Sciatic nerve (tissue), 2 donors: ENCODE measurements around the gene LTBP4. TPM values are rescaled to one million over a fixed set of nuclear protein-coding genes. Genes with fewer than 3 reads are reported as not detected.

Experiments
- ATAC-seq: fragments of 200-7000 bp; cut with Tn5 transposase; one replicate; pipeline ENCODE4 v1.9.1; 2020; ENCODE audit warnings: mild to moderate bottlenecking, moderate library complexity
- DNase-seq: peaks from one replicate; pipeline ENCODE4 v3.0.0-alpha.2; 2020; ENCODE audit warnings: low spot score
- intact Hi-C: fragments of 100-400 bp; cut with DNase I; formaldehyde crosslinking; loops from one replicate; pipeline ENCODE4 v1.14.2; 2022
- total RNA-seq: library from RNA; stranded (reverse); fragmentation: NEBNext Ultra II Directional; extraction: Animal tissue kit (Norgen Biotek cat#: 25700); gene quantifications from one replicate; pipeline ENCODE4 v1.2.1, GENCODE V29; 2021
- donor health status: DM: no; HTN: no; CAD: no.
- donor health status: DM: no; HTN: no; CAD: no.

Gene LTBP4
- total RNA-seq, 1 donor from 2014 or later: 1,227 TPM

DNA sequence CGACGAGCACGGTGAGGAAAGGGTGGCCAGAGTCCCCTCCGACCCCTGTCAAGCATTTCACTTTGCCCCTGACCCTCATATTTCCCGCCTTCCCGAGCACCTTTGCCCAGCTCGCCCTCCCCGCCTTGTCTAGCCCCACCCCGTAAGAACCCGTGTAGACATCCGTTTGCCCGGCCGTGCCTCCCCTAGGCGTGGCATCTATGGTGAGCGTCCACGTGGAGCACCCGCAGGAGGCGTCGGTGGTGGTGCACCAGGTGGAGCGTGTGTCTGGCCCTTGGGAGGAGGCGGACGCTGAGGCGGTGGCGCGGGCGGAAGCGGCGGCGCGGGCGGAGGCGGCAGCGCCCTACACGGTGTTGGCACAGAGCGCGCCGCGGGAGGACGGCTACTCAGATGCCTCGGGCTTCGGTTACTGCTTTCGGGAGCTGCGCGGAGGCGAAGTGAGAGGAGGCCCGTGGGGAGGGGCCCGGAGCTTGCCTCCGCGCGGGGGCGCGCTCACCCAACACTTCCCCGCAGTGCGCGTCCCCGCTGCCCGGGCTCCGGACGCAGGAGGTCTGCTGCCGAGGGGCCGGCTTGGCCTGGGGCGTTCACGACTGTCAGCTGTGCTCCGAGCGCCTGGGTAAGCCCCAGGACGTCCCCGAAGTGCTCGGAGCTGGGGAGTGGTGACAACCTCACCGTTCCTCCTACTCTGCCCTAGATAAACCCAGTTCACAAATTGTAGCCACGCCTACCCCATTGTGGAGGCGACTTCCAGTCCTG is 4.2 kb downstream of the LTBP4 start:
- DNase-seq (peak; percentile 82), ATAC-seq (no peak)
- intact Hi-C loops: no loop called here

DNA sequence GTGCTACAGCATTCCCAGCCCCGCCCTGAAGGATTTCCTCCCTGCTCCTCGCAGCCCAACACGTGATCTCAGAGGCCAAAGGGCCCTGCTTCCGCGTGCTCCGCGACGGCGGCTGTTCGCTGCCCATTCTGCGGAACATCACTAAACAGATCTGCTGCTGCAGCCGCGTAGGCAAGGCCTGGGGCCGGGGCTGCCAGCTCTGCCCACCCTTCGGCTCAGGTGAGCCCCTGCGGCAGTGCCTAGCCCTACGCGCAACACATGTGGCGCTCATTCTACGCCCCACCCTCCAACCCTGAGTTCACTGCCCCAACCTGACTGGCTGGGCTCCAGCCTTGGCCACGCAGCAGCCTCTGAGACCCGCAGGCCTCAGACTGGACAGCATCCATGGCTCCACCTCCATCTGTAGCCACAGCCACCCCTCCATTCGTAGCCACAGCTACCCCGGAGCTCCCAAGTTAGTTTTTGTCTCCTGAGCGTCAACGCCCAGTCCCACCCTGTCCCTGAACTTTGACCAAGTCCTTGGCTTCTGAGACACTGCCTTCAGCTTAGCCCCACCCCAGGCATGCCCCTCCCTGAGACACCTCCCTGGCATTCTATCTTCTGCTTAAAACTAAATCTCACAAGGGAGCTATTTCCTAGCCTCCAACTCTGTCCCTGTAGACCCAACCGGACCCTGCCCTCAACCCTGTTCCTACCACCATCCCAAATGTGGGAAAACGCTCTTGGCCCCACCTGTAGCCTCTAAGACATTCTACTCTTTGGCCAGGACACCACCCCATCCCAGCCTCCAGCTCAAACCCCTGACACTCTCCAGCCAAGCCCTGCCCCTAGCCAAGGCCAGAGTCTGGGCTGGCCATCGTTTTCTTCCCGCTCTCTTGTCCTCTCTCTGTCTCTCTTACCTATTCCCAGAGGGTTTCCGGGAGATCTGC is 6.4 kb downstream of the LTBP4 start:
- no peak for DNase-seq
- ATAC-seq: peak; percentile 8
- intact Hi-C loops: no loop called here

DNA sequence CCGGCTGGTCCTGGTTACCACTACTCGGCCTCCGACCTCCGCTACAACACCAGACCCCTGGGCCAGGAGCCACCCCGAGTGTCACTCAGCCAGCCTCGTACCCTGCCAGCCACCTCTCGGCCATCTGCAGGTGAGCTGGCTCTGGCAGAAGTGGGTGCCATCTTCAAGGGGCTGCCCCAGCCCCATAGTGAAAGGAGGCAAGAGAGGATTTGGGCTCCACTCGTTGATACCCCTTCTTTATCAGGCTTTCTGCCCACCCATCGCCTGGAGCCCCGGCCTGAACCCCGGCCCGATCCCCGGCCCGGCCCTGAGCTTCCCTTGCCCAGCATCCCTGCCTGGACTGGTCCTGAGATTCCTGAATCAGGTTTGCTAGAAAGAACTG is 7.1 kb downstream of the LTBP4 start:
- no peak for ATAC-seq
- no peak for DNase-seq
- intact Hi-C loops: no loop called here

DNA sequence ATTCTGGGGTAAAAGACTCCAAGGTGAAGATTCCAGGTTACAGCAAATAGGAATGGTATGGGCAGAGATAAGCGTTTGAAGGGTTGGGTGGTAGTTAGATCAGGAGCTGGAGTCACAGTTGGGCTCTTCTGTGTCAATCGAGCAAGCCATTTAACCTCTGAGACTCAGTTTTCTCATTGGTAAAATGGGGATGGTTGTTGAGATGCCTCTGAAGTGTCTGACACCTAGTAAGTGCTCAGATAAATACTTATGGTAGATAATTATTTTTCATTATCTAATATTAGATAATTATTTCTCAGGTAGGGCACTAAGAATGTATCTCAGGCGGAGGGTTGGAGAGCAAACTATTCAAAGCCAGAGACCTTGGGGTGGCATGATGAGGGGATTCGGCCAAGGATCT is 7.8 kb downstream of the LTBP4 start:
- DNase-seq: no peak
- intact Hi-C loops: no loop called here
- no peak for ATAC-seq

DNA sequence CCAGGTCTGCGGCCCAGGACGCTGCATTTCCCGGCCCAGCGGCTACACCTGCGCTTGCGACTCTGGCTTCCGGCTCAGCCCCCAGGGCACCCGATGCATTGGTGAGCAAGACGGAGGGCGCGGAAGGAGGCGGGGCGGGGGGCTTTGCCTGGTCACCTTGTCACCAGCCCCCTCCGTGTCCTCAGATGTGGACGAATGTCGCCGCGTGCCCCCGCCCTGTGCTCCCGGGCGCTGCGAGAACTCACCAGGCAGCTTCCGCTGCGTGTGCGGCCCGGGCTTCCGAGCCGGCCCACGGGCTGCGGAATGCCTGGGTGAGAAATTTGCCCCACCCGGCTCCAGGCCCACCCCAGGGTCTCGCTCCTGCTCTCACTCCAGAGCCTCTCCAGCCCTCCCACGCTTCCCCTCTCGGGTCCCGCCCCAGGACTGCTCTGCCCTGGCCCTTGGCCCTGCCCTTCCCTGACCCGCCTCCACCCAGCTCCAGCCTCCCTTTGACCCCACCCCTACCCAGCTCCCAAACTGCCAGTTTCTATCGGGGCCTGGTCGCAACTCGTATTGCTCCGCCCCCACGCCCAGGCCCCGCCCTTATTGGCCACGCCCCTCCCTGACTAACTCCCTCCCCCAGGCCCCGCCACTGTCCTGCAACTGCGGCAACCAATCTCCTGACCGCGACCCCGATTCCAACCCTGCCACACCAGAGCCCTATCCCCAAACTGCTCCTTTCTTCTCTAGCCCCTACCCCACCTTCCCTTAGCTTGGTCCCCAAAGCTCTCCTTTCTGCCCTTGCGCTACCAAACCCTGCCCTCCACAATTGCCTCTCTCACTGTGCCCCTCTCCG is 8.6 kb downstream of the LTBP4 start:
- intact Hi-C loops: loop anchor here (5.0 kb wide), 1 partner anchor 1817 kb away; no protein-coding TSS in a partner anchor
- DNase-seq (peak; percentile 94), ATAC-seq (peak; percentile 63)

DNA sequence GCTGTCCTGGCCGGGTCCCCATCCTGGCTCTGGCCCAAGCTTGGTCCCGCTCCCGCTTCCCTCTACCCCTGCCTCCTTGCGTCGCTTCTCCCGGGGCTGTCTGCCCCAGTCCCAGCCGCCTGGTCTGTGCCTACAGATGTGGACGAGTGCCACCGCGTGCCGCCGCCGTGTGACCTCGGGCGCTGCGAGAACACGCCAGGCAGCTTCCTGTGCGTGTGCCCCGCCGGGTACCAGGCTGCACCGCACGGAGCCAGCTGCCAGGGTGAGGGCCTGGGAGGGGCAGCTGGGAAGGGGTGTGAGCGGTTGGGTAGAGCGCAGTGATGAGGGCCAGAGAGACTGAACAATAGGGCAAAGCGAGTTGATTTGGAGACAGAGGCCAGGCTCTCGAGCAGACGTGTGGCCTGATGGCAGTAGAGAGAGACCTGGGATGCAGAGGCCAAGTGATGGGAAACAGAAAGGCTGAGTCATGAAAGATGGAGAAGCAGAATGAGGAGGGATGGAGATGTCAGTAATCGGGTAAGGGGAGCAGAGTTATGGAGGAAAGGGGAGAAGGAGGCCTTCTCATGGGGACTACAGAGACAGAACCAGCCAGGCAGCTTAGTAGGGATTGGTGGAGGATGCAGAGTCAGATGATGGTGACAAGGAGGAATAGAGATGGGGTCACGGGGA is 9.4 kb downstream of the LTBP4 start:
- no peak for ATAC-seq
- peak; percentile 80 for DNase-seq
- intact Hi-C loops: loop anchor here (5.0 kb wide), 1 partner anchor 1818 kb away; no protein-coding TSS in a partner anchor

DNA sequence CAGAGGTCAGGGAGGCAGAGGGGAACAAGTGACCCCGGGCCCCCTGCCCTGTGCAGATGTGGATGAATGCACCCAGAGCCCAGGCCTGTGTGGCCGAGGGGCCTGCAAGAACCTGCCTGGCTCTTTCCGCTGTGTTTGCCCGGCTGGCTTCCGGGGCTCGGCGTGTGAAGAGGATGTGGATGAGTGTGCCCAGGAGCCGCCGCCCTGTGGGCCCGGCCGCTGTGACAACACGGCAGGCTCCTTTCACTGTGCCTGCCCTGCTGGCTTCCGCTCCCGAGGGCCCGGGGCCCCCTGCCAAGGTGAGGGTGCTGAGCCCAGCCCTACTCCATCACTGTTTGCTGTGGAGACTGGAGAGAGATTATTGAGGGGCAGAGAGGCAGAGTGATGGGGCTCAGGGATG is 9.9 kb downstream of the LTBP4 start:
- intact Hi-C loops: loop anchor here (5.0 kb wide), 1 partner anchor 1819 kb away; no protein-coding TSS in a partner anchor
- ATAC-seq (no peak), DNase-seq (no peak)

DNA sequence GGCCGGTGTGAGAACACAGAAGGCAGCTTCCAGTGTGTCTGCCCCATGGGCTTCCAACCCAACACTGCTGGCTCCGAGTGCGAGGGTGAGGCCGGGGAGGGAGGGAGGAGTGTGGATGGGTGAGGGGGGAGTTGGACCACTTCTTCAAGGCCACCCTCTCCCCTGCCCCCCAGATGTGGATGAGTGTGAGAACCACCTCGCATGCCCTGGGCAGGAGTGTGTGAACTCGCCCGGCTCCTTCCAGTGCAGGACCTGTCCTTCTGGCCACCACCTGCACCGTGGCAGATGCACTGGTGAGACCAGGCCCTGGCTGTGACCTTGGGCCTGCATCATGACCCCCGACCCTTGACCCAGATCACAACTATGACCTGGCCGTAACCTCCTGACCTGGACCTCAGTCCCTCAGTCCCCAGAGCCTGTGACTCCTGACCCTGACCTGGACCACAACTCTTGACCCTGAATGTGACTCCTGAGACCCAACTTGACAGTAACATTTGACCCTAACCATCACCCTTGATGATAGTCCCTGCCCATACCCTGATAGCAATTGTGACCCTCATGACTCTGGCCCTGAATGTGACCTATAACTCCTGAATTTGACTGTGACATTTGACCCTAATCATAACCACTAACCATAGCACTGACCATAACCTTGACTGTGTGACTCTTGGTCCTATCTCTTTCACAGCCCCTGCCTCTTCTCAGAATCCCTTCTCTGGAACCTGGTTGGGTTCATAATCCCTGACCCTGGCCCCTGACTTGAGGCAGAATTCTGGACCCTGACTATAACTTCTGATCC is 10.9 kb downstream of the LTBP4 start:
- intact Hi-C loops: loop anchor here (5.0 kb wide), 1 partner anchor 1820 kb away; no protein-coding TSS in a partner anchor
- DNase-seq (no peak), ATAC-seq (no peak)

DNA sequence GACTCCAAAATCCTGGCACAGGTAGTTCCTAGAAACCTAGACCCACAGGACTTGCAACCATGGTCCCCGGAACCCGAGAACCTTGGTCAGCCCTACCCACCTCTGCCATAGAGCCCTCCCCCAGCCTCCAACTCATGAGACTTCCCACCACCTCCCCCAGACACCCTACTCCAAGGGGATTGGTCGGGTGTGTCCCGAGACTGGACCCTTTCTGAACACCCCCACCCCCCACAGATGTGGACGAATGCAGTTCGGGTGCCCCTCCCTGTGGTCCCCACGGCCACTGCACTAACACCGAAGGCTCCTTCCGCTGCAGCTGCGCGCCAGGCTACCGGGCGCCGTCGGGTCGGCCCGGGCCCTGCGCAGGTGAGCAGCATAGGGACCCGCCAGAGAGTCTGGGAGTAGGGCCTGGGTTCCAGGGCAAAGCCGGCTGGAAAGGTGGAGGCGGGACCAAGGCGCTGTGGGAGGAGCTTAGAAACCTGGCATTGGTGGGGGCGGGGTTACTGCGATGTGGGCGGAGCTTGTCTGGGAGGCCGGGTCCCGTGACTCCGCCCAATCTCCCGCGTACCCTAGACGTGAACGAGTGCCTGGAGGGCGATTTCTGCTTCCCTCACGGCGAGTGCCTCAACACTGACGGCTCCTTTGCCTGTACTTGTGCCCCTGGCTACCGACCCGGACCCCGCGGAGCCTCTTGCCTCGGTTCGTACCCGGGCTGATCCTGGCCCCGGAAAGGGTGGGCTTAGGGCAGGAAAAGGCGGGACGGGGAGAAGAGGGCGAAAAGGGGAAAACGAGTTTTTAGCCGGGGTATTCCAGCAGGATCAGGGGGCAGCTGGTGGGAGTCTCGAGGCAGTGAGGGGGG is 11.9 kb downstream of the LTBP4 start:
- peak; percentile 86 for DNase-seq
- peak; percentile 5 for ATAC-seq
- intact Hi-C loops: loop anchor here (5.0 kb wide), 1 partner anchor 1821 kb away; no protein-coding TSS in a partner anchor

DNA sequence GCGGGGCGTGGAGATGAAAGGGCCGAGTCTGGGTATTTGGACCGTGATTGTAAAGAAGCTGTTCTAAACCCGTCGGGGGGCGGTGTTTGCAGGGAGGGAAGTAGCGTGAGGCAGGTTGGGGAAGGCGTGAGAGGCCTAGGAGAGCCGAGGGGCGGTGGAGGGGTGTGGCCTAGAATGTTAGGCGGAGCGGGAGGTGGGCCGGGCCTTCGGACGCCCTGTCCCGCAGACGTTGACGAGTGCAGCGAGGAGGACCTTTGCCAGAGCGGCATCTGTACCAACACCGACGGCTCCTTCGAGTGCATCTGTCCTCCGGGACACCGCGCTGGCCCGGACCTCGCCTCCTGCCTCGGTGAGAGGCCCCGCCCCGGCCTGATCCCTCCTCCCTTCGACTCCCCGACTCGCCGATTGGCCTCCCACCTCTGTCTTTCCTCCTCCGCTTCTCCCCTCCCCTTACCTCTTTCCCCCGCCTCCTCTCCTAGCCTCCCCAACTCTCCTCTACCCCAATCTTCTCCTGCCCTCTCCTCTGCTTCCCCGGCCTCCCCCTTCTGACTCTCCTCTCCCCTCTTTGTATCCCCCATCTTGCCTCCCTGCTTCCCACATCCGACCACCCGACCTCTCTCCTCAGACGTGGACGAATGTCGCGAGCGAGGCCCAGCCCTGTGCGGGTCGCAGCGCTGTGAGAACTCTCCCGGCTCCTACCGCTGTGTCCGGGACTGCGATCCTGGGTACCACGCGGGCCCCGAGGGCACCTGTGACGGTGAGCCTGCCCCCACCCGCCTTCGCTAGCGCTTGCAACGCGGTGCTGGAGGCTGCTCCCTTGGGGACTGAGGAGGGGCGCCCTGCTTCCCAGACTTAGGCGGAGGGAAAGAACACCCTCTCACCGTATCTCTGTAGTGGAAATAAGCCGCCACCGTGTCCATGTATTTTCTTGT is 12.8 kb downstream of the LTBP4 start:
- ATAC-seq: peak; percentile 73
- intact Hi-C loops: loop anchor here (5.0 kb wide), 1 partner anchor 1822 kb away; no protein-coding TSS in a partner anchor
- peak; percentile 91 for DNase-seq

DNA sequence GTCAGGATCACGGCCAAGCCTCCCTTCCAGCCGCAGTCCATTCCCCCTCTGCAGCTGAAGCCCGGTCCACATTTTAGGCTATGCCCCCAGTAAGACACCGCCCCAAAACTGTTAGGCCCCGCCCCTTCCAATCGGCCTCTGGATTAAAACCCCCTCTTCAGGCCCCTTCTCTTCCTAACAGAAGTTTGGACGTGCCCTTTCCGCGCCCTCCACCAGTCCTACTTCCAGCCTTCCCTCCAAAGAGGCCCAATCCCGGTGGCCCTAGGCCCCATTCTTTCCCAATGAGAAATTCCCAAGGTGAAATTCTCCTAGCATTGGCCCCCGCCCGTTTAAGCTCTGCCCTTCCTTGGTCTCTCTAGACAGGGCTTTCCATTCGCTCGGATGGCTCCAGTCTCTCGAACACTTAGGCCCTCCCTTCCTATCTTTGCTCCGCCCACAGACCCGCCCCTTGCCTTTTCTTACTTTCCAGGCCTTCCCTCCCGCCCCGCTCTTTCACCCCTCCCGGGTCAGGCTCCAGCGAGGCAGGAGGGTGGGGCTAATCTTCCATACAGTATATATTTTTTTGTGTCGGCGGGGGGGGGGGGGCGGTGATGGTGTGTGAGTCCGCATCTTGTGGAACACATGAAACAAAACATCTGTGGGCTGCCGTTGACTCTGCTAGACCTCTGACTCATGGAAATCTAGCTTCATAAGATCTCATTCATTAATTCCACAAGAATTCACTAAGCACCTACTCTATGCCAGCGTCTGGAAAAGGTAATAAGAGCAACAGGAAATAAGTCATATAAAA is 13.6 kb downstream of the LTBP4 start:
- DNase-seq (peak; percentile 94), ATAC-seq (peak; percentile 70)
- intact Hi-C loops: loop anchor here (5.0 kb wide), 1 partner anchor 1823 kb away; no protein-coding TSS in a partner anchor

DNA sequence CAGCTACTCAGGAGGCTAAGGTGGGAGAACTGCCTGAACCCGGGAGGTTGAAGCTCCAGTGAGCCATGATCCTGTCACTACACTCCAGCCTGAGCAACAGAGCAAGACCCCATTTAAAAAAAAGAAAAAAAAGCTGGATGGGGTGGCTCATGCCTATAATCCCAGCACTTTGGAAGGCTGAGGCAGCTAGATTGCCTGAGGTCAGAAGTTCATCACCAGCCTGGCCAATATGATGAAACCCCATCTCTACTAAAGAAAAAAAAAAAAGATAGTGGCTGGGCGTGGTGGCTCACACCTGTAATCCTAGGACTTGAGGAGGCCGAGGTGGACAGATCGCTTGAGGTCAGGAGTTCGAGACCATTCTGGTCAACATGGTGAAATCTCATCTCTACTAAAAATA is 15.0 kb downstream of the LTBP4 start:
- no peak for DNase-seq
- intact Hi-C loops: no loop called here
- ATAC-seq: no peak

DNA sequence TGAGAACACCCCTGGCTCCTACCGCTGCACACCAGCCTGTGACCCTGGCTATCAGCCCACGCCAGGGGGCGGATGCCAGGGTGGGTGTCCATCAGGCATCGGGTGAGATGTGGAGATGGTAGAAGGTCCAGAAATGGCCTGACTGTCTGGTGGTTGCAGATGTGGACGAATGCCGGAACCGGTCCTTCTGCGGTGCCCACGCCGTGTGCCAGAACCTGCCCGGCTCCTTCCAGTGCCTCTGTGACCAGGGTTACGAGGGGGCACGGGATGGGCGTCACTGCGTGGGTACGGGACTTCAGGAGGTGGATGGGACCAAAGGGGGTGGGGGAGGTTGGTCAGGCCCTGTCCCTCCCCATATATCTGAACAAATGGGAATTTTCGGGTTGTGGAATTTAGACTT is 15.8 kb downstream of the LTBP4 start:
- ATAC-seq (no peak), DNase-seq (no peak)
- intact Hi-C loops: no loop called here

DNA sequence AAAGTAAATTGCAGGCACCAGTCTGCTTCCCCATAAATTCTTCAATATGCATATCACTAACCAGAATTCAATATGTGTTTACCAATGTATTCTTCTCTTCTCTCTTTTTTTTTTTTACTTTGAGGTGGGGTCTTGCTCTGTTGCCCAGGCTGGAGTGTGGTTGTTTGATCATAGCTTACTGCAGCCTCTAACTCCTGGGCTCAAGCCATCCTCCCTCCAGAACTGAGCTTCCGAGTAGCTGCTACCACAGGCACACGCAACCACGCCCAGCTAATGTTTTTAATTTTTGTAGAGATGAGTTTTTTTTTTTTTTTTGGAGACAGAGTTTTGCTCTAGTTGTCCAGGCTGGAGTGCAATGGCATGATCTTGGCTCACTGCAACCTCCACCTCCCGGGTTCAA is 16.8 kb downstream of the LTBP4 start:
- intact Hi-C loops: no loop called here
- DNase-seq (no peak), ATAC-seq (no peak)
